Measurements from ENCODE around the gene MAGED1. TPM values are rescaled to one million over a fixed set of nuclear protein-coding genes. Genes with fewer than 3 reads are reported as not detected.

MAGED1 gene
- total RNA-seq, result 10 to 100 TPM; 33.0 to 34.6 TPM

DNA sequence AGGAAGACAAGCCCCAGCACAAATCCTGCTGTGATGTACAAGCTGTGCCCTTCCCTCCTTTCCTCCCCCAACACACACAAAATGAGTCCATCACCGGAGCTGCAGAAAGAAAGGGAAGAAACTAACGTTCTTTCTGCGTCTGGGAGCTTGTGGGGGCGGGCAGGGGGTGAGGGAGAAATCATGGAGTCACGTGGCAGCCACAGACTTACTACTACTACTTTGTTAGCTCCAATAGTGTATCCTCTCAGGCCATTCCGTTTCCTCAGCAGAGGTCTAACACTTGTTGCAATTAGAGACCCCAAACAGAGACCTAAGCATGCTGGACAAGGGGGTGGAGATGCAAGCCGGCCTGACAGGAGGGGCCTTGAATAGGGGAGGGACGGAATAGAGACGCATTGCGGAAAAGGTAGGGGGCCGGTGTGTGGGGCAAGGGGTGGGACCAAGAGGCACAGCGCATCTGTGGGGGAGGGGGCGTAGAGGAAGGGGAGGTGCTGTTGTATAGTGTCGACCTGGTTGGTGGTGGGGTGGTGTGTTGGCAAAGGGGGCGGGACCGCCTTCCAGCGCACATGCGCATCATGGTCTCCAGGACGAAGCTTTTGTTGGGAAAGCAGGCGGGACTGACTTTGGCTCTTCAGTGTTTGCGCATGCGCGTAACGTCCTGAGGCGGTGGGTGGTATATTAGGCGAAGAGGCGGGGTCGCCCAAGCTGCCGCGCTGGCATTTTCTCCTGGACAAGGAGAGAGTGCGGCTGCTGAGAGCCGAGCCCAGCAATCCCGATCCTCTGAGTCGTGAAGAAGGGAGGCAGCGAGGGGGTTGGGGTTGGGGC is at the start of gene MAGED1:
TSS of gene MAGED1 (plus strand) at position 703 of the 825 bp plus-strand sequence. CDS start 682 bp downstream, outside the sequence.
- peak within 1 kb of the TSS; percentile 90 for H3K4me3 Mint-ChIP-seq
- no peaks in the 10 kb centered on the region for H3K9me3 Mint-ChIP-seq
- intact Hi-C loops (cut with micrococcal nuclease), result loop anchor here (2.0 to 10.0 kb wide), 3 partner anchors 368 to 1192 kb away; partner anchors contain the start of genes NUDT11 and TSPYL2
- no peaks in the 10 kb centered on the region for H3K27me3 Mint-ChIP-seq (ENCODE audit: low read depth)
- CTCF ChIA-PET, result no interaction called here
- peaks cover 11% of the 10 kb centered on the region for H3K4me1 Mint-ChIP-seq (ENCODE audit: low read depth)
- H3K27ac Mint-ChIP-seq, result peak within 1 kb of the TSS; percentile 78
- DNase-seq, result peak; percentile 90
- H3K36me3 Mint-ChIP-seq (ENCODE audit: low read depth), result peaks cover 3% of the 10 kb centered on the region

DNA sequence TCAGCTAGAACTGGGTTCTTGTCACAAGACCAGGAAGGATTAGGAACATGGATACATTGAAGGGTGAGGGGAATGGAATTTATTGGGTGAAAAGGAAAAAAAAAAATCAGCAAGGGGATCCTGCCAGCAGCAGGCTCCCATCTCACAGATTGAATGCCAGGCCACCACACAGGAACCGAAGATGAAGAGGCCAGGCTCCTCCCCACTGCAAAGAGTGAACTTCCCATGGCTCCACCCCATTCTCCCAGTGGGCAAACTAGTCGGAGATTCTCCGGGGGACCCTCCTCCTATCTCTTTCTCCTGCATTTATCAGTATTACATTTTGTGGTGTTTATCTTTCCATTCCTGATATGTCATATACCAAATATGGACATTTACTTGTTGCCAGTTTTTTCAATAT is 46.0 kb upstream of the MAGED1 start:
- H3K4me3 Mint-ChIP-seq, result no peak overlapping the region
- intact Hi-C loops (cut with micrococcal nuclease), result no loop called here
- CTCF ChIA-PET, result no interaction called here
- DNase-seq, result no peak
- no peak overlapping the region for H3K27ac Mint-ChIP-seq
- no peaks in the 10 kb centered on the region for H3K27me3 Mint-ChIP-seq (ENCODE audit: low read depth)
- peaks cover 3% of the 10 kb centered on the region for H3K9me3 Mint-ChIP-seq
- peaks cover 26% of the 10 kb centered on the region for H3K36me3 Mint-ChIP-seq (ENCODE audit: low read depth)
- peaks cover 10% of the 10 kb centered on the region for H3K4me1 Mint-ChIP-seq (ENCODE audit: low read depth)

GRCh38 chrX:51851507-51852085 is 41.8 kb upstream of the MAGED1 start:
- peaks cover 43% of the 10 kb centered on the region for H3K36me3 Mint-ChIP-seq (ENCODE audit: low read depth)
- no peak overlapping the region for H3K27ac Mint-ChIP-seq
- no peaks in the 10 kb centered on the region for H3K27me3 Mint-ChIP-seq (ENCODE audit: low read depth)
- peaks cover 9% of the 10 kb centered on the region for H3K4me1 Mint-ChIP-seq (ENCODE audit: low read depth)
- CTCF ChIA-PET, result no interaction called here
- H3K4me3 Mint-ChIP-seq, result no peak overlapping the region
- DNase-seq, result no peak
- peaks cover 9% of the 10 kb centered on the region for H3K9me3 Mint-ChIP-seq
- intact Hi-C loops (cut with micrococcal nuclease), result no loop called here

- peaks cover 11% of the 10 kb centered on the region for H3K9me3 Mint-ChIP-seq
- peaks cover 9% of the 10 kb centered on the region for H3K4me1 Mint-ChIP-seq (ENCODE audit: low read depth)
- H3K4me3 Mint-ChIP-seq, result no peak overlapping the region
- H3K27ac Mint-ChIP-seq, result no peak overlapping the region
- intact Hi-C loops (cut with micrococcal nuclease), result no loop called here
- CTCF ChIA-PET, result no interaction called here
- peaks cover 46% of the 10 kb centered on the region for H3K36me3 Mint-ChIP-seq (ENCODE audit: low read depth)
- H3K27me3 Mint-ChIP-seq (ENCODE audit: low read depth), result no peaks in the 10 kb centered on the region
- no peak for DNase-seq
These were observed 41.3 kb upstream of the MAGED1 start for GRCh38 chrX:51852096-51852495.

- peaks cover 47% of the 10 kb centered on the region for H3K36me3 Mint-ChIP-seq (ENCODE audit: low read depth)
These were observed 40.8 kb upstream of the MAGED1 start for GRCh38 chrX:51852621-51853020.

GRCh38 chrX:51853251-51853650 is 40.2 kb upstream of the MAGED1 start:
- no peak overlapping the region for H3K27ac Mint-ChIP-seq
- H3K9me3 Mint-ChIP-seq, result peaks cover 14% of the 10 kb centered on the region
- H3K36me3 Mint-ChIP-seq (ENCODE audit: low read depth), result peaks cover 47% of the 10 kb centered on the region
- H3K4me1 Mint-ChIP-seq (ENCODE audit: low read depth), result peaks cover 4% of the 10 kb centered on the region
- intact Hi-C loops (cut with micrococcal nuclease), result no loop called here
- no peak for DNase-seq
- no peaks in the 10 kb centered on the region for H3K27me3 Mint-ChIP-seq (ENCODE audit: low read depth)
- no peak overlapping the region for H3K4me3 Mint-ChIP-seq
- CTCF ChIA-PET, result no interaction called here

More at GRCh38 chrX:51852621-51853020, 40.8 kb upstream of the MAGED1 start:
- intact Hi-C loops (cut with micrococcal nuclease), result no loop called here
- peaks cover 4% of the 10 kb centered on the region for H3K4me1 Mint-ChIP-seq (ENCODE audit: low read depth)
- no peak for DNase-seq
- H3K27ac Mint-ChIP-seq, result no peak overlapping the region
- no peak overlapping the region for H3K4me3 Mint-ChIP-seq
- CTCF ChIA-PET, result no interaction called here
- peaks cover 14% of the 10 kb centered on the region for H3K9me3 Mint-ChIP-seq
- H3K27me3 Mint-ChIP-seq (ENCODE audit: low read depth), result no peaks in the 10 kb centered on the region

GRCh38 chrX:51855698-51856097 is 37.7 kb upstream of the MAGED1 start:
- Mint-ChIP-seq H3K27ac (no peak overlapping the region), H3K9me3 (peaks cover 18% of the 10 kb centered on the region), H3K36me3 (ENCODE audit: low read depth) (peaks cover 56% of the 10 kb centered on the region), H3K27me3 (ENCODE audit: low read depth) (no peaks in the 10 kb centered on the region), H3K4me3 (no peak overlapping the region), H3K4me1 (ENCODE audit: low read depth) (peaks cover 7% of the 10 kb centered on the region)
- intact Hi-C loops (cut with micrococcal nuclease), result no loop called here
- DNase-seq, result no peak
- CTCF ChIA-PET, result no interaction called here

DNA sequence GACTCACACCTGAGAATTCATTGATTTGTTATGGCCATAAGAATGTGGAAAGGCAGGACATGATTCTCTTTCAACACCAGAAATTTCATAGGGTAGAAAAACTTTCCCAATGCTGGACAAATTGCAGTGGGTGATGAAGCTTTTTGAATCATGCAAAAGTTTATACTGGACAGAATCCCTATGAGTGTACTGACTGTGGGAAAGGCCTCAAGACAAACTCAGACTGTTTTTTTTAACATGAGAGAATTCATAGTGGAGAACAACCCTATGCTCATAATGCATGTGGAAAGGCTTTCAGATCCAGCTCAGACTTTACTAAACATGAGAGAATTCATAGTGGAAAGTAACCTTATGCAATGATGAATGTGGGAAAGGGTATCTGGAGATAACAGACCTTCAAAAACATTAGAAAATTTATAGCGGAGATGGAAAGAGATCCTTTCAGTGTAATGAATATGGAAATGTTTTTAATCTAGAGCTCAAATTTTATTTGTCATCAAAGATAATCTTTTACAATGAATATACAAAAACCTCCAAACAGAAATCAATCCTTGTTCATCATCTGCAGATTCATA is 36.2 kb upstream of the MAGED1 start:
- Mint-ChIP-seq H3K36me3 (ENCODE audit: low read depth) (peaks cover 53% of the 10 kb centered on the region), H3K4me3 (no peak overlapping the region), H3K27ac (no peak overlapping the region), H3K4me1 (ENCODE audit: low read depth) (peaks cover 2% of the 10 kb centered on the region), H3K9me3 (peaks cover 18% of the 10 kb centered on the region), H3K27me3 (ENCODE audit: low read depth) (no peaks in the 10 kb centered on the region)
- CTCF ChIA-PET, result no interaction called here
- intact Hi-C loops (cut with micrococcal nuclease), result no loop called here
- DNase-seq, result no peak

GRCh38 chrX:51860679-51861078 is 32.7 kb upstream of the MAGED1 start:
- intact Hi-C loops (cut with micrococcal nuclease), result loop anchor here (2.0 to 10.0 kb wide), 2 partner anchors 220 to 246 kb away; partner anchors contain the start of gene CENPVL3
- DNase-seq, result peak; percentile 5
- Mint-ChIP-seq H3K4me1 (ENCODE audit: low read depth) (peaks cover 5% of the 10 kb centered on the region), H3K27me3 (ENCODE audit: low read depth) (no peaks in the 10 kb centered on the region), H3K4me3 (no peak overlapping the region), H3K9me3 (peaks cover 18% of the 10 kb centered on the region), H3K36me3 (ENCODE audit: low read depth) (peaks cover 37% of the 10 kb centered on the region), H3K27ac (no peak overlapping the region)
- CTCF ChIA-PET, result interaction anchor here (0.7 to 2.1 kb wide), 4 partner anchors 14 to 786 kb away, joined by 3 to 9 read pairs (median 3); no protein-coding TSS in a partner anchor

- Mint-ChIP-seq H3K9me3 (peaks cover 11% of the 10 kb centered on the region), H3K4me1 (ENCODE audit: low read depth) (peaks cover 9% of the 10 kb centered on the region), H3K27me3 (ENCODE audit: low read depth) (no peaks in the 10 kb centered on the region), H3K4me3 (no peak overlapping the region), H3K27ac (no peak overlapping the region), H3K36me3 (ENCODE audit: low read depth) (peaks cover 26% of the 10 kb centered on the region)
- CTCF ChIA-PET, result no interaction called here
- no peak for DNase-seq
- intact Hi-C loops (cut with micrococcal nuclease), result loop anchor here (10.0 kb wide), 1 partner anchor 248 kb away; the partner anchor contains the start of gene CENPVL3
These were observed 30.5 kb upstream of the MAGED1 start for GRCh38 chrX:51862920-51863319.

- Mint-ChIP-seq H3K4me3 (no peak overlapping the region), H3K4me1 (ENCODE audit: low read depth) (peaks cover 7% of the 10 kb centered on the region), H3K36me3 (ENCODE audit: low read depth) (peaks cover 20% of the 10 kb centered on the region), H3K9me3 (peaks cover 7% of the 10 kb centered on the region), H3K27me3 (ENCODE audit: low read depth) (no peaks in the 10 kb centered on the region), H3K27ac (no peak overlapping the region)
- DNase-seq, result no peak
- CTCF ChIA-PET, result interaction anchor here (0.5 kb wide), 1 partner anchor 90 kb away, joined by 3 read pairs; no protein-coding TSS in a partner anchor
- intact Hi-C loops (cut with micrococcal nuclease), result loop anchor here (10.0 kb wide), 1 partner anchor 251 kb away; the partner anchor contains the start of gene CENPVL3
These were observed 27.2 kb upstream of the MAGED1 start for GRCh38 chrX:51866210-51866609.

DNA sequence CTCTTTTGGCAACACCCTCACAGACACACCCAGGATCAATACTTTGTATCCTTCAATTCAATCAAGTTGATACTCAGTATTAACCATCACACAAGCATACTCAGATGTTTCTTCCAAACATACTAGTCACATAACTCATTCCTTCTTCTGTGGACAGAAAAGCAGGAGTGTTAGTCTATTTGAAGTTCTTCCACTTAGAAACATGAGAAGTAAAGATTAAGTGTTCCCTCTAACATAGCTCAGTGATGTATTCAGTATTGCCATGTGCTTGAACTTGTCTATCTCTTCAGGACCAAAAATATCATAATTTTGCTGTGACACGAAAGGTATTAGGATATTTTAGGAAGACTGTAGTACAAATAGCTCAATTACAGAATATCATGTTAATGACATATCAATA is 25.8 kb upstream of the MAGED1 start:
- H3K9me3 Mint-ChIP-seq, result peaks cover 7% of the 10 kb centered on the region
- H3K4me3 Mint-ChIP-seq, result no peak overlapping the region
- peaks cover 20% of the 10 kb centered on the region for H3K36me3 Mint-ChIP-seq (ENCODE audit: low read depth)
- intact Hi-C loops (cut with micrococcal nuclease), result loop anchor here (10.0 kb wide), 1 partner anchor 253 kb away; the partner anchor contains the start of gene CENPVL3
- H3K27me3 Mint-ChIP-seq (ENCODE audit: low read depth), result no peaks in the 10 kb centered on the region
- no peak overlapping the region for H3K27ac Mint-ChIP-seq
- CTCF ChIA-PET, result no interaction called here
- H3K4me1 Mint-ChIP-seq (ENCODE audit: low read depth), result peaks cover 7% of the 10 kb centered on the region
- no peak for DNase-seq
